Right renal cortex interstitium (tissue), 3 donors: Measurements from ENCODE around the gene AFG3L2. TPM values are rescaled to one million over a fixed set of nuclear protein-coding genes. Genes with fewer than 3 reads are reported as not detected.

Experiments used
- DNase-seq, 3 donors: peaks; one replicate each; pipeline ENCODE4 v3.0.0-alpha.2; 2013; ENCODE audit warnings: low read depth in 3 of 3, low spot score in 2 of 3
- polyA plus RNA-seq, 3 donors: library from polyadenylated mRNA; unstranded; fragments of 120-200 nt; gene quantifications; one replicate each; pipeline ENCODE4 v1.2.1, GENCODE V29; 2013; ENCODE audit not compliant: insufficient read length in 3 of 3

The AFG3L2 gene
- polyA plus RNA-seq, 3 donors, result 77.8 to 82.1 (median 80.8) TPM

- no peak for DNase-seq
Measured at GRCh38 chr18:12327510-12328178, 49.4 kb downstream of the AFG3L2 start.

GRCh38 chr18:12326711-12327460 is 50.1 kb downstream of the AFG3L2 start:
- no peak for DNase-seq

GRCh38 chr18:12325726-12326245 is 51.2 kb downstream of the AFG3L2 start:
- no peak for DNase-seq

GRCh38 chr18:12324991-12325725 is 51.9 kb downstream of the AFG3L2 start:
- DNase-seq, result no peak

- DNase-seq, result no peak
Measured at GRCh38 chr18:12321333-12321732, 55.7 kb downstream of the AFG3L2 start.

GRCh38 chr18:12318857-12319256 is 58.2 kb downstream of the AFG3L2 start:
- DNase-seq, result no peak

- DNase-seq, result no peak
Measured at GRCh38 chr18:12318334-12318697, 58.7 kb downstream of the AFG3L2 start.

GRCh38 chr18:12317664-12318333 is 59.2 kb downstream of the AFG3L2 start:
- no peak for DNase-seq

GRCh38 chr18:12315911-12316310 is 61.1 kb downstream of the AFG3L2 start:
- DNase-seq, result no peak

- DNase-seq, result no peak
Measured at GRCh38 chr18:12315490-12315889, 61.5 kb downstream of the AFG3L2 start.

- DNase-seq, result no peak
Measured at GRCh38 chr18:12314591-12315305, 62.3 kb downstream of the AFG3L2 start.

GRCh38 chr18:12313530-12314245 is 63.3 kb downstream of the AFG3L2 start:
- no peak for DNase-seq

- DNase-seq, result no peak
Measured at GRCh38 chr18:12312976-12313375, 64.1 kb downstream of the AFG3L2 start.

GRCh38 chr18:12310762-12311161 is 66.3 kb downstream of the AFG3L2 start:
- no peak for DNase-seq

GRCh38 chr18:12309683-12310198 is 67.3 kb downstream of the AFG3L2 start:
- DNase-seq, result no peak

- DNase-seq, result no peak
Measured at GRCh38 chr18:12308386-12309100, 68.5 kb downstream of the AFG3L2 start.

- DNase-seq, result no peak
Measured at GRCh38 chr18:12307701-12308385, 69.2 kb downstream of the AFG3L2 start, which contains the start of gene TUBB6. Gene TUBB6, plus strand, starts transcription at chr18:12308241. Its CDS starts 52 bp downstream, at chr18:12308293.
